Right atrium auricular region (tissue), 2 donors: ENCODE measurements around the gene DLGAP1. TPM values are rescaled to one million over a fixed set of nuclear protein-coding genes. Genes with fewer than 3 reads are reported as not detected.
"Not testable (repeated sequence)": the region's sequence is repeated elsewhere in the genome, so short reads cannot be mapped to it uniquely, and the experiment has no call there.

Experiments used
- DNase-seq: peaks from one replicate; pipeline ENCODE4 v3.0.0-alpha.2; 2019; ENCODE audit warnings: low spot score
- H3K27ac ChIP-seq, 2 donors: fragments of 200-600 bp; sonication (generic); 1 replicate in 1 of 2; 2 replicates in 1 of 2; pipeline ENCODE4 v1.5.1; 2016 to 2019
- H3K27me3 ChIP-seq, 2 donors: fragments of 200-600 bp; sonication (generic); one replicate each; pipeline versions ENCODE4 v1.5.1 to v1.6.0; 2017 to 2019
- H3K36me3 ChIP-seq: fragments of 200-600 bp; sonication (generic); one replicate; pipeline ENCODE4 v1.5.1; 2016
- H3K4me1 ChIP-seq, 2 donors: fragments of 200-600 bp; sonication (generic); one replicate each; pipeline versions ENCODE4 v1.5.1 to v1.6.0; 2017 to 2019
- H3K4me3 ChIP-seq, 2 donors: fragments of 200-600 bp; sonication (generic); 1 replicate in 1 of 2; 2 replicates in 1 of 2; pipeline ENCODE4 v1.5.1; 2017 to 2019; ENCODE audit warnings: mild to moderate bottlenecking in 1 of 2, moderate library complexity in 1 of 2
- H3K9me3 ChIP-seq, 2 donors: fragments of 200-600 bp; sonication (generic); one replicate each; pipeline ENCODE4 v1.5.1; 2019
- CTCF ChIP-seq, 2 donors: fragments of 200-600 bp; sonication (generic); IDR thresholded peaks; one replicate each; pipeline ENCODE4 v1.5.1; 2019; ENCODE audit warnings: antibody characterized with exemption in 2 of 2
- total RNA-seq, 2 donors: library from RNA; depleted of rRNA; stranded (reverse); fragments of >200 nt; gene quantifications; one replicate each; pipeline ENCODE4 v1.1.0, GENCODE V29; 2016

The DLGAP1 gene
- total RNA-seq, 2 donors from 2014 or later: 0.56 to 1.1 TPM

GRCh38 chr18:3653263-3653850 is 801.8 kb downstream of the DLGAP1 start:
- TF ChIP-seq CTCF (IDR thresholded peaks at IDR 0.05): no peak
- no peaks in the 10 kb centered on the region for H3K9me3 ChIP-seq

GRCh38 chr18:3652380-3653262 is 802.5 kb downstream of the DLGAP1 start:
- Histone ChIP-seq H3K27ac (peak overlapping the region; percentile 37 to 47), H3K36me3 (no peaks in the 10 kb centered on the region), H3K4me3 (no peak overlapping the region), H3K9me3 (no peaks in the 10 kb centered on the region), H3K27me3 (no peaks in the 10 kb centered on the region), H3K4me1 (peaks cover 0 to 30% of the 10 kb centered on the region in 2 donors)
- peak; percentile 88 for DNase-seq
- TF ChIP-seq CTCF (IDR thresholded peaks at IDR 0.05): peak in 1 of 2 donors; percentile 11

More at GRCh38 chr18:3653263-3653850, 801.8 kb downstream of the DLGAP1 start:
- no peaks in the 10 kb centered on the region for H3K36me3 ChIP-seq
- no peak overlapping the region for H3K4me3 ChIP-seq
- H3K4me1 ChIP-seq: peaks cover 0 to 30% of the 10 kb centered on the region in 2 donors
- DNase-seq: no peak
- peak overlapping the region; percentile 22 to 47 for H3K27ac ChIP-seq
- no peaks in the 10 kb centered on the region for H3K27me3 ChIP-seq

- DNase-seq: no peak
- no peaks in the 10 kb centered on the region for H3K36me3 ChIP-seq
- TF ChIP-seq CTCF (IDR thresholded peaks at IDR 0.05): no peak
- no peak overlapping the region for H3K4me3 ChIP-seq
- H3K27me3 ChIP-seq: no peaks in the 10 kb centered on the region
- H3K27ac ChIP-seq: no peak overlapping the region
- peaks cover 0 to 30% of the 10 kb centered on the region in 2 donors for H3K4me1 ChIP-seq
- H3K9me3 ChIP-seq: no peaks in the 10 kb centered on the region
Observed at GRCh38 chr18:3651266-3651665, 803.8 kb downstream of the DLGAP1 start.

GRCh38 chr18:3650521-3651042 is 804.5 kb downstream of the DLGAP1 start:
- not testable (repeated sequence) for H3K36me3 ChIP-seq, DNase-seq, H3K27me3 ChIP-seq, H3K4me3 ChIP-seq, H3K9me3 ChIP-seq
- peak overlapping the region; percentile 19 to 24 for H3K27ac ChIP-seq
- peaks cover 0 to 30% of the 10 kb centered on the region in 2 donors for H3K4me1 ChIP-seq

GRCh38 chr18:3649633-3650426 is 805.3 kb downstream of the DLGAP1 start:
- Histone ChIP-seq H3K27me3 (no peaks in the 10 kb centered on the region), H3K4me3 (no peak overlapping the region), H3K4me1 (peaks cover 0 to 30% of the 10 kb centered on the region in 2 donors), H3K9me3 (no peaks in the 10 kb centered on the region), H3K27ac (peak overlapping the region; percentile 9 to 24), H3K36me3 (no peaks in the 10 kb centered on the region)
- peak; percentile 79 for DNase-seq
- no peak for TF ChIP-seq CTCF (IDR thresholded peaks at IDR 0.05)
